SH-SY5Y (cell line): ENCODE results near the gene CAPS.

ENCODE experiments used
- GATA2 ChIP-seq: IDR thresholded peaks from 2 replicates; pipeline ENCODE4 v1.6.1; 2011; ENCODE audit warnings: mild to moderate bottlenecking, low read depth, low read length
- GATA3 ChIP-seq: IDR thresholded peaks from 2 replicates; pipeline ENCODE4 v1.6.1; 2011; ENCODE audit warnings: low read depth, mild to moderate bottlenecking, low read length, moderate library complexity

GRCh38 chr19:5963855-5964254 lies 49.8 kb downstream of the CAPS start:
- TF ChIP-seq GATA2 (no peak), GATA3 (no peak)
